Psoas muscle (tissue), 8 donors: Measurements from ENCODE around the gene ABCA1. TPM values are rescaled to one million over a fixed set of nuclear protein-coding genes. Genes with fewer than 3 reads are reported as not detected.

Experiments used
- ATAC-seq, 4 donors: fragments of 200-7000 bp; cut with Tn5 transposase; one replicate each; pipeline ENCODE4 v1.9.1; 2020; ENCODE audit warnings: moderate library complexity in 3 of 4, mild to moderate bottlenecking in 2 of 4
- DNase-seq, 2 donors: peaks; one replicate each; pipeline ENCODE4 v3.0.0-alpha.2; 2020
- H3K27ac ChIP-seq: fragments of 200-600 bp; one replicate; pipeline ENCODE4 v1.8.0; 2022
- H3K27me3 ChIP-seq, 3 donors: fragments of 200-600 bp in 1 of 3; one replicate each; pipeline versions ENCODE4 v1.6.1 to v1.8.0; 2013 to 2022; ENCODE audit warnings: low read length in 2 of 3, mild to moderate bottlenecking in 2 of 3, moderate library complexity in 1 of 3; ENCODE audit not compliant: insufficient read depth in 3 of 3
- H3K36me3 ChIP-seq, 2 donors: fragments of 200-600 bp in 1 of 2; one replicate each; pipeline versions ENCODE4 v1.6.1 to v1.8.0; 2013 to 2022; ENCODE audit warnings: low read depth in 1 of 2, mild to moderate bottlenecking in 1 of 2, moderate library complexity in 1 of 2; ENCODE audit not compliant: insufficient read depth in 1 of 2
- H3K4me1 ChIP-seq: fragments of 200-600 bp; one replicate; pipeline ENCODE4 v1.8.0; 2022
- H3K4me3 ChIP-seq: fragments of 200-600 bp; one replicate; pipeline ENCODE4 v1.8.0; 2022; ENCODE audit warnings: mild to moderate bottlenecking
- H3K9me3 ChIP-seq: fragments of 200-600 bp; one replicate; pipeline ENCODE4 v1.8.0; 2022
- WGBS, 3 donors: extraction: QIAGEN DNeasy Blood & Tissue Kit; methylation state at CpG; one replicate each; pipeline versions ENCODE4 v1.1.6 to v1.1.7; 2013; 5-methylcytosine and 5-hydroxymethylcytosine counted together
- intact Hi-C, 2 donors: fragments of 100-400 bp; cut with DNase I; formaldehyde crosslinking; loops; one replicate each; pipeline versions ENCODE4 v1.11.0 to v1.14.2; 2022
- polyA plus RNA-seq, 3 donors: library from polyadenylated mRNA; stranded (reverse); fragments of 200-250 nt; gene quantifications; one replicate each; pipeline ENCODE4 v1.2.3, GENCODE V29; 2013
- total RNA-seq, 4 donors: library from RNA; stranded (reverse); fragmentation: NEBNext Ultra II Directional in 2 of 4; extraction: Animal tissue kit (Norgen Biotek cat#: 25700) in 2 of 4; gene quantifications; one replicate each; pipeline versions ENCODE4 v1.2.1 to v1.2.4, GENCODE V29; 2021 to 2023
- TF ChIP-seq, protein P1 (sequence below): fragments of 200-600 bp; IDR thresholded peaks from one replicate; pipeline ENCODE4 v1.8.0; 2022; ENCODE audit warnings: antibody characterized with exemption
- donor health status: healthy with polysubstance abuse.
- donor health status: DM: no; HTN: no; CAD: no; lungs with moderate emphysema.
- donor health status: Bipolar disorder and iron deficiency.
- donor health status: healthy.
- donor health status: DM: yes; HTN: yes; CAD: no.
- donor health status: DM: no; HTN: no; CAD: no.
- donor health status: DM: no; HTN: no; CAD: no.
- donor health status: DM: yes; HTN: yes; CAD: no.

Gene ABCA1
- total and polyA plus RNA-seq, 7 donors, result 1.9 to 26.1 (median 8.2) TPM

DNA sequence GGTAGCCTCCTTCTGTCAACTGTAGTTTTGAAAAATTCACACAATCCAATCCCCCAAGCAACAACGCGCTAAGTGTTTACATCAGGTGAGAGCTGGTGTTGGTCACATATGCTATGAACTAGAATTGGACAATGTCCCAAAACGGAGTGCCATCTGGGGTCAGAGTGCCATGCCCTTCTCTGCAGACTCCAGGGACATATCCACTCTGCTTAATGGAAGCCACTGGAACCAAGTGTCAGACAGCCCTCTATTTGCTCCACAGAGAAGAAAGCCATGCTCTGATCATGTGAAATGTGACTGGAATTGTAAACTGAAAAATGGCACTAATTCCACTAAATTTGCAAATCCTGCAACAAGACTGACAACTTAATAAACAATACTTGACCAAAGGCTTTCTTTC is 12.2 kb downstream of the ABCA1 start:
- peak overlapping the region; percentile 36 for H3K4me3 ChIP-seq
- DNase-seq (no peak), ATAC-seq (peak in 3 of 4 donors; percentile 40 to 65 (median 64))
- 34 to 68% (median 36%) methylated on average over 3 of the region's 3 CpGs for WGBS, 3 donors
- no peaks in the 10 kb centered on the region for H3K27me3 ChIP-seq
- H3K27ac ChIP-seq, result peak overlapping the region; percentile 70
- intact Hi-C loops, result no loop called here
- peaks cover 0 to 4% of the 10 kb centered on the region in 2 donors for H3K36me3 ChIP-seq
- TF ChIP-seq, protein P1, sequence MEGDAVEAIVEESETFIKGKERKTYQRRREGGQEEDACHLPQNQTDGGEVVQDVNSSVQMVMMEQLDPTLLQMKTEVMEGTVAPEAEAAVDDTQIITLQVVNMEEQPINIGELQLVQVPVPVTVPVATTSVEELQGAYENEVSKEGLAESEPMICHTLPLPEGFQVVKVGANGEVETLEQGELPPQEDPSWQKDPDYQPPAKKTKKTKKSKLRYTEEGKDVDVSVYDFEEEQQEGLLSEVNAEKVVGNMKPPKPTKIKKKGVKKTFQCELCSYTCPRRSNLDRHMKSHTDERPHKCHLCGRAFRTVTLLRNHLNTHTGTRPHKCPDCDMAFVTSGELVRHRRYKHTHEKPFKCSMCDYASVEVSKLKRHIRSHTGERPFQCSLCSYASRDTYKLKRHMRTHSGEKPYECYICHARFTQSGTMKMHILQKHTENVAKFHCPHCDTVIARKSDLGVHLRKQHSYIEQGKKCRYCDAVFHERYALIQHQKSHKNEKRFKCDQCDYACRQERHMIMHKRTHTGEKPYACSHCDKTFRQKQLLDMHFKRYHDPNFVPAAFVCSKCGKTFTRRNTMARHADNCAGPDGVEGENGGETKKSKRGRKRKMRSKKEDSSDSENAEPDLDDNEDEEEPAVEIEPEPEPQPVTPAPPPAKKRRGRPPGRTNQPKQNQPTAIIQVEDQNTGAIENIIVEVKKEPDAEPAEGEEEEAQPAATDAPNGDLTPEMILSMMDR, result no peak
- H3K9me3 ChIP-seq, result no peaks in the 10 kb centered on the region
- peaks cover 78% of the 10 kb centered on the region for H3K4me1 ChIP-seq

DNA sequence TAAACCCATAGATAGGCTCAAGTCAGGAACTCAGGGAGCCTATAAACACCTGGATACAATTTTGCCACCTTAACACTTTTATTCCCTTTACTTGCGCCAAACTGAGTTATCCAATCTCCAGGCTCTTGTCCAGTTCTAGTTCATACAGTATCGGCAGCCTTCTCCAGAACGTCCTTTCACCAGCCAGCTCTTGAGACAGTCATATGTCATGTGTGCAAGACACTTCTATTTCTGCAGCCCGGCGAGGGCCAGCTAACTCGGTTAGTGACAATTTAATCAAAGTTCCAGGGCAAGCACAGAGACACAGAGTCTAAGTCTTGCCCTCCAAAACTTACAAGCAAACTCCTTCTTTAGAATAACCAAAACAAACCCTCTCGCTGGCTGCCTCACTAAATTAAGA is 12.9 kb downstream of the ABCA1 start:
- Histone ChIP-seq H3K36me3 (peaks cover 0 to 4% of the 10 kb centered on the region in 2 donors), H3K4me3 (peak overlapping the region; percentile 36), H3K9me3 (no peaks in the 10 kb centered on the region), H3K4me1 (peaks cover 82% of the 10 kb centered on the region), H3K27ac (peak overlapping the region; percentile 70), H3K27me3 (no peaks in the 10 kb centered on the region)
- 19 to 36% (median 25%) methylated on average over 7 of the region's 7 CpGs for WGBS, 3 donors
- TF ChIP-seq, protein P1, result no peak
- peak; percentile 78 to 94 (median 87) for ATAC-seq
- intact Hi-C loops, result no loop called here
- DNase-seq, result peak in 1 of 2 donors; percentile 60

DNA sequence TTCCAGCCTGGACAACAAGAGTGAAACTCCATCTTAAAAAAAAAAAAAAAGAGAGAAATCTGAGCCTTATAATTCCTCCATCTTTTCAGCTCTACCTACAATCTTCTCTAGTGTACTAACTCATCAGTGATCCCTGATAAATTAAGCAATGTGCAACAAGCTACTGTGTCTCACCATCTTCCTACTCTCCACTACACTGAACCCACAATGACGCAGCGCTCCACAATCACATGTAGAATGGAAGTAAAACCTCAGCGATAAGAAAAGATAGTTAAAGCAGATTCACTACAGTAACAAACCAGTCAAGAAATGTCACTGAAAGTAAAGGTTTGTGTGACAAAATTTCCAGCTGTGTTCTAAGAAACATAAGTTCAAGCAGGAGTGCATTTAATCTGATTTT is 13.5 kb downstream of the ABCA1 start:
- DNase-seq, result no peak
- ATAC-seq, result no peak
- Histone ChIP-seq H3K4me3 (peak overlapping the region; percentile 36), H3K27me3 (no peaks in the 10 kb centered on the region), H3K27ac (peak overlapping the region; percentile 70), H3K36me3 (peaks cover 0 to 4% of the 10 kb centered on the region in 2 donors), H3K4me1 (peaks cover 81% of the 10 kb centered on the region), H3K9me3 (no peaks in the 10 kb centered on the region)
- intact Hi-C loops, result no loop called here
- 90 to 96% (median 91%) methylated on average over 3 of the region's 3 CpGs for WGBS, 3 donors
- TF ChIP-seq, protein P1, result no peak

DNA sequence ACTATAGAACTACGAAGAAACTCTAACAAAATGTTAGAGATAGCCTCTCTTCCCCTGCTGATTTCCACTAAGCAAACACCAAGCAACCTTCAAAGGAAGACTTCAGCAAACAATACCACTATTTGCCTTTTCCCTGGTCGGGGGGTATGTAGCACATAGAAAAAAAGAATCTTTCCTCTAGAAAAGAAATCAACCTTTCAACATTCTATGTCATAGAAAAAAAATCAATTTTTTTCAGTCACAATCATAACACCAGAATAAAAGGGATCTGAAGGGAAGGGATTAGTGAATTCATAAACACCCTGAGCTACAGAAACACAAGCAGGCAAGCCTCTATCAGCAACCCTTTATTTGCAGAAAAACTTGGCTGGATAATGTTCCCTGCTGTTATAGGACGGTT is 15.3 kb downstream of the ABCA1 start:
- TF ChIP-seq, protein P1, result no peak
- Histone ChIP-seq H3K4me1 (peaks cover 90% of the 10 kb centered on the region), H3K27ac (peak overlapping the region; percentile 12), H3K9me3 (no peaks in the 10 kb centered on the region), H3K27me3 (no peaks in the 10 kb centered on the region), H3K36me3 (peaks cover 0 to 4% of the 10 kb centered on the region in 2 donors), H3K4me3 (no peak overlapping the region)
- no peak for ATAC-seq
- 70 to 80% (median 76%) methylated on average over 3 of the region's 3 CpGs for WGBS, 3 donors
- DNase-seq, result no peak
- intact Hi-C loops, result no loop called here

DNA sequence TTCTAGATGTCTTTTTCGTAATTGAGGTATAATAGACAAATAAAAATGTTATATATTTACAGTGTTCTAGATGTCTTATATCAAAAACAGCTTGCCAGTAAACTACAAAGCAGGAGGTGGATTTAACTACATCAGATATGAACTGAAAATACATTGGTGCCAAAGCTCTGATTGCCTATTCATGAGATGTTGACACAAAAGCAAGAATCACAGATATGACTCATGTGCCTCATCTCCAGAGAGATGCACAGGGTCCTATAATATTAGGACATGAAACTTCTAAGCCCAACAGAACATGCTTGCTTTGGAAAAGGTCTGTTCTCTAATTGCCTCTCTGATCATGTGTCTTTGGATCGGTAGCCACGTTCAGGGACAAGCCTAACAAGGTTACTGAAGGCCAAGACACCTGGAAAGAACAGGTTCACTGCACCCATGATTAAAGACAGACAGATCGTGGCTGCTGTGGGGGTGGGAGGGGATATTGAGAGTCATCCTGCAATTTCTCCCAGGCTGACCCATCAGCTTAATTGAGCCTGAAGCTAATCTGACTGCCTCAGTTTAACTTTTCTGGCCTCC is 16.8 kb downstream of the ABCA1 start:
- ATAC-seq (peak in 3 of 4 donors; percentile 14 to 37 (median 22)), DNase-seq (no peak)
- Histone ChIP-seq H3K36me3 (no peaks in the 10 kb centered on the region), H3K9me3 (no peaks in the 10 kb centered on the region), H3K27ac (peak overlapping the region; percentile 71), H3K27me3 (no peaks in the 10 kb centered on the region), H3K4me1 (peaks cover 90% of the 10 kb centered on the region), H3K4me3 (no peak overlapping the region)
- WGBS, 3 donors, result 42 to 58% (median 51%) methylated on average over 4 of the region's 4 CpGs
- intact Hi-C loops, result no loop called here
- TF ChIP-seq, protein P1, result no peak
